Dendritic cell treated with granulocyte-macrophage colony-stimulating factor and Interleukin-4, amounts not matched to agents 40 ng/mL and 50 ng/mL, for 4 days (primary cell): ENCODE measurements around the gene APBA2.

Experiments
- H3K27ac Mint-ChIP-seq: one replicate; pipeline ENCODE4 v1.8.0; 2022; ENCODE audit warnings: mild to moderate bottlenecking, mixed read lengths
- H3K27me3 Mint-ChIP-seq: one replicate; pipeline ENCODE4 v1.8.0; 2022; ENCODE audit warnings: mild to moderate bottlenecking, mixed read lengths
- H3K36me3 Mint-ChIP-seq: one replicate; pipeline ENCODE4 v1.8.0; 2022; ENCODE audit warnings: low read depth, mixed read lengths
- H3K4me1 Mint-ChIP-seq: one replicate; pipeline ENCODE4 v1.8.0; 2022; ENCODE audit warnings: low read depth, mixed read lengths
- H3K4me3 Mint-ChIP-seq: one replicate; pipeline ENCODE4 v1.8.0; 2022; ENCODE audit warnings: mild to moderate bottlenecking, moderate library complexity, mixed read lengths
- H3K9me3 Mint-ChIP-seq: one replicate; pipeline ENCODE4 v1.8.0; 2022; ENCODE audit warnings: mixed read lengths
- intact Hi-C: fragments of 100-400 bp; cut with micrococcal nuclease; formaldehyde crosslinking; loops from one replicate; pipeline ENCODE4 v1.15.0; 2022

APBA2 gene

DNA sequence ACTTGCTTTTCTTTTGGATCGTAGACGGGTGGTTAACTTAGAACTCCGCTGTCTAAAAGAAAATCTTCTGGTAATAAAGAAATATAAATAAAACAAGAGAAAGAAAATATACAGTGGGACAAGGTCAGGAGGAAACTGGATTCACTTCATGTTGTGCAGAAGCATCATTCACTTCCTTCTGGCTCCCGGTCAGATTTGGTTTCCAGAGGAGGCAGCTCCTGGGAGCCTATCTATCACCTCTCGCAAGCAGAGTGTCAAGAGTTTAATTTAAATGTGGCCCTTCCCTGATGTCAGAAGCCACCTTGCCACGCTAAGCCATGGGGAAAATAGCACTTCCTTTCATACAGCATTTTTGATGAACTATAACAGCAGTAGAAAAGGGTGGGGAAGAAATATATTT lies 244.7 kb downstream of the APBA2 start:
- no peaks in the 10 kb centered on the region for H3K36me3 Mint-ChIP-seq
- H3K27ac Mint-ChIP-seq = no peak overlapping the region
- H3K4me3 Mint-ChIP-seq = no peak overlapping the region
- H3K27me3 Mint-ChIP-seq = no peaks in the 10 kb centered on the region
- no peaks in the 10 kb centered on the region for H3K9me3 Mint-ChIP-seq
- H3K4me1 Mint-ChIP-seq = no peaks in the 10 kb centered on the region
- intact Hi-C loops = no loop called here

DNA sequence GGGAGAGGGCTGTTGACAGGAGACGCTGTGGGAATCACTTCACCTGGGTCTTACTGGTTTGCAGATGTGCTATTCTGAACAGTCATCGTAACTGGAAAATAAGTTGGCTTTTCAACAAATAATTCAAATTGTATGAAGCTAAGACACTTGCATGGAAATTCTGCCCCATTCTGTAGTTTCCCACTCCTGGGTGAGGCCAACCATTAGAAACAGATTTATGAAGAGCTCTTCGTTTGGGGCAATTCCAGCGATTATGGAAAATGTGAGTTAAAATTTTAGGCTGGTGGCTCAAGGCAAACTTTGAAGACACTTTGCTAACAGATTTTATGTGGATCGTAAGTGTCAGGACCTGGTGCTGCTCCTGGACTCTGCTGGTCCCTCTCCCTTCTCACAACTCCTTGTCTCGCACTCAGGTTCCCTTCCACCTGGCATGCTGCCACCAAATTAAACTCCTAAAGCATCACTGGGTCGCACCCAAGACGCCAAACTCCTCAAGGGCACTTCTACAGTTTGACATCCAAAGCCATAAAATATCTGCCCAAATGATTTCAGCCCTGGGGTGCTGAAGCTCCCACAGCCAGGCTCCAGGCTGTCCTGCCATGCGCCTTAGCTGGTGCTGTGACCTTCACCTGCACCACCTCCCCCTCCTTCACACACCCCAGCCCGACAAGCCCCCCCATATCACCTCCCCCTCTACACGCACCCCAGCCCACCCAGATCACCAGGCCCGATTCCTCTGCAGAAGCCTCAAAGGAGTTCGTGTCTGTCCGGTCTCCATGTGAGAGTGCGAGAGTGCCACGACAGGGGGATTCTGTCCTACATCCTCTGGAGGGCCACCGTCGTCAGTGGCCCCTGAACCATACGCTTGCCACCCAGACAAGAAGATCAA lies 245.4 kb downstream of the APBA2 start:
- no peak overlapping the region for H3K27ac Mint-ChIP-seq
- no peaks in the 10 kb centered on the region for H3K27me3 Mint-ChIP-seq
- no peaks in the 10 kb centered on the region for H3K9me3 Mint-ChIP-seq
- H3K4me3 Mint-ChIP-seq = no peak overlapping the region
- H3K4me1 Mint-ChIP-seq = no peaks in the 10 kb centered on the region
- intact Hi-C loops = no loop called here
- H3K36me3 Mint-ChIP-seq = no peaks in the 10 kb centered on the region

DNA sequence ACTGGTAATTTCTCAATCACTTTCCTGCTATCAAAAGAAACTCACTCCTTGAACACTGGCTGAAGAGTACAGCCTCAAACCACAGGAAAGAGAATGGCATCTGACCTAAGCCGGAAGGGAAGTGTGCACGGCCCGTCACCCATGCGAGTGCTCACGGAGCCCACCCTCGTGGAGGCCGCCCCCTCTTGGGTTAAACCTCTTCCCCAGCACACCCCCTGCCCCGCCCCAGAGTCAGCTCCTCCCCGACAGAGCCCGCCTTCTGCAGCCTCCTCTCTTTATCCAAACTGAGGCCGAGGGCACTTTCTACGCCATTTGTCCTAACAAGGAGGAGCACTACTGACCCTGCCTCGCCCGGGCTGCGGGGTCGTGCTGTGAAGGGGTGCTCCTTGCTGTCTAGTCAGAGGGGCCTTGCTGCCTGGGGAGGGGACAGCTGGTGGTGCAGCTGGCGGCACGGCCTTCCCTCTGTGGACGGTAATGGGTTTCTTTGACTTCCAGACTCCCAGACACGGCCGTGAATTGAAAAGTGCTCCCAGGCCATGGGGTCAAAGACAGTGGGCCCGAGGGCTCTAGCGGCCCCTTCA lies 246.2 kb downstream of the APBA2 start:
- intact Hi-C loops = no loop called here
- Mint-ChIP-seq H3K27ac (no peak overlapping the region), H3K36me3 (no peaks in the 10 kb centered on the region), H3K4me1 (no peaks in the 10 kb centered on the region), H3K4me3 (no peak overlapping the region), H3K27me3 (no peaks in the 10 kb centered on the region), H3K9me3 (no peaks in the 10 kb centered on the region)

DNA sequence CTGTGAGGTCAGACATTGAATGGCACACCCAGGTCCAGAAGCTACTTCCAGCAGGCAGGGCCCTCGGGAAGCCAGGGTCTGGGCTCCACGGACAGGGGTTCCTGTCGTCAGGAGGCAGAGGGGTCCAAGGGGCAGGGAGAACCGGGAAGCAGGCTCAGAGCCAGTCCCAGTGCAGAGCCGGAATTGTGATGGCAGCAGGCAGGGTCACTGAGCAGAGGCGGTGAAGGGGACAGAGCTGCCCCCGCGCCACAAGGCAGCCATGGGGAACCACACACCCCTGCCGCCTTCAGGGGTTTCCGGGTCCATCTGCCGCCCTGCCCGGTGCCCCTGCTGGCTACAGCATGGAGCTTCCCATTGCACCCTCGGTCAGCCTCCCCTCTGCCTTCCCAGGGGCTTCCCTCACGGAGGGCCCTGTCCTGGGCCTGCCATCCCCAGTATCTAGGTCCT lies 247.0 kb downstream of the APBA2 start:
- Mint-ChIP-seq H3K9me3 (no peaks in the 10 kb centered on the region), H3K4me1 (no peaks in the 10 kb centered on the region), H3K27me3 (no peaks in the 10 kb centered on the region), H3K27ac (no peak overlapping the region), H3K36me3 (no peaks in the 10 kb centered on the region), H3K4me3 (no peak overlapping the region)
- intact Hi-C loops = no loop called here

DNA sequence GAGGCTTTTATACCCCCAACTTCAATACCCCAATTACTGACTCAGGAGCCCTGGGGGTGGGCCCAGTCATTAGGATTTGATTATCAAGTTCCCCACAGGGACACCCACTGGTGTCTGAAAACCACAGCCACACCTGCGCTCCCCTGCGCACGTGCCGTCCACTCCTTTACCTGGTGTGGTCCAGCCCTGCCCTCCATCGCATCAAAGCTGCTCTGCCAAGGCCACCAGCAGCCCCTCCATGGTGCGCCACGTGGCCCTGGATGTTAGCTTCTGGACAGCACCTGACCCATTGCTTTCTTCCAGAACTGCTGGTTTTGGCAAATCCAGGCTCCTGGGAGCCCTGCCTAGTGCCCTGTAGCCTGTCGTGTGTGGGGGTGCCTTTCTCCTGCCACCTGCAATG lies 247.5 kb downstream of the APBA2 start:
- no peaks in the 10 kb centered on the region for H3K27me3 Mint-ChIP-seq
- no peaks in the 10 kb centered on the region for H3K36me3 Mint-ChIP-seq
- intact Hi-C loops = no loop called here
- no peaks in the 10 kb centered on the region for H3K9me3 Mint-ChIP-seq
- no peaks in the 10 kb centered on the region for H3K4me1 Mint-ChIP-seq
- no peak overlapping the region for H3K27ac Mint-ChIP-seq
- no peak overlapping the region for H3K4me3 Mint-ChIP-seq

DNA sequence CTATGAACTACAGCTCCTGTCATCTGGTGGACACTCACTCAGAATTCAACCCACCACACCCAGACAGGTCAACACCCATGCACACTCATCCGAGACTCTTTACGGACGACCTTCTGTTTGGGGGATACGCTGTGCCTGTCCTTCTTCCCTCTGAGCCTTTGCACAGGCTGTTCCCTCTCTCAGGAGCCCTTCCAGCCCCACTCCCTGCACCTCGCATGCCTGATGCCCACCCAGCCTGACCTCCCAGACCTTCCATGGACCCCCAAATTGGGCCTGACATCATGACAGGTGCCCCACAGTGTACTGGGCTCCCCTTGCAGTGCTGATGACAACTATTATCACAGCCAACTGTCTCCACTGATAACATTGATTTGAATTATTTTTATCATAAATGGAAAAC lies 248.0 kb downstream of the APBA2 start:
- no peaks in the 10 kb centered on the region for H3K4me1 Mint-ChIP-seq

DNA sequence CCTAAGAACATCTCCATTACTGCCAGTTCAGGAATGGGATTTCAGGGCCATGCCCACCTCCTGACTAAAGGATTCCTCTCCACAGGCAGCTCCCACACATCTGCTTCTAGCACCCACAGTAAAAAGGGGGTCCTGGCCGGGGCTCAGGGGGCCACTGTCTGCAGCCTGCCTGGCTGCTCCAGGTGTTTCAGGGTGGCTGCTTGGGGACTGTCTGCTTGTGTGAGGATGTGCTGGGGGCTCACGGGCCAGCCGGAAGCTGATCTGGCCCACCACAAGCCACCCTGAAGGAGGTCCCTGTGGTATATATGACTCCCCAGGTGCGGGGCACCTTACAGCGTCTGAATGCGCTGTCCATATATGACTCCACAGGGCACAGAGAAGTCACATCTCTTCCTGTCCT lies 248.5 kb downstream of the APBA2 start:
- Mint-ChIP-seq H3K27me3 (peaks cover 5% of the 10 kb centered on the region), H3K36me3 (no peaks in the 10 kb centered on the region), H3K4me1 (no peaks in the 10 kb centered on the region), H3K27ac (no peak overlapping the region), H3K4me3 (no peak overlapping the region), H3K9me3 (no peaks in the 10 kb centered on the region)
- intact Hi-C loops = no loop called here

More for the DNA sequence above, 248.0 kb downstream of the APBA2 start:
- no peaks in the 10 kb centered on the region for H3K36me3 Mint-ChIP-seq
- no peak overlapping the region for H3K4me3 Mint-ChIP-seq
- intact Hi-C loops = no loop called here
- H3K27me3 Mint-ChIP-seq = peaks cover 1% of the 10 kb centered on the region
- no peaks in the 10 kb centered on the region for H3K9me3 Mint-ChIP-seq
- H3K27ac Mint-ChIP-seq = no peak overlapping the region

DNA sequence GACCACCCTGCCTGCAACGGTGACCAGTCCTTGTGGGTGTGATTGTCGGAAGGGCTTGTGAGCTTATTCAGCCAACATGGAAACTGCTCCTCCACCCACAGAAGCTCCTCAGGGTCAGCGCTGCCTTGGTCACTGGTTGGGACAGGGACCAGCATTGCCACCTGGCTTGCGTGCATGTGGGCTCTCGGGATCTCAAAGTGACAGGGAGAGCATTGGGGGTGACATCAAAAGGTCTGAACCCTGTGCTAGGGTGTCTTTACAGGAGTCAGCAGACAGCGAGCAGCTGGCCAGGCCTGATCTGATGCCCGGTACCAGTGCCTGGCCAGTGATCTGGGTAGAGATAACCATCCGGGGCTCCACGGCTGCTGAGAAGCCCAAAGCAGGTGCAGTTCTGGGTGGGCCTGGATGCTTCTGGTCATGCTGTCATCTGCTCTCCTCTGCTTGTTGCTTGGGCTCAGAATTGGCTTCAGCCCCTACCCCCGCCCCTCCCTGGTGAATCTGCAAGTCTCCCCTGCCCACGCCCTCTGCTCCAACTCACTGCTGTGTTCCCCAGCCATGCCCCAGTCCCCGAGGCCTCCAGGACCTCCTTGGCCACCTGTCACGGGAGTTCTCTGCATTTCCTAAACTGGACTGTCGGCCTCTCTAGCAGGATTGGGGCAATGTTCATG lies 249.0 kb downstream of the APBA2 start:
- H3K36me3 Mint-ChIP-seq = no peaks in the 10 kb centered on the region
- H3K4me1 Mint-ChIP-seq = peaks cover 3% of the 10 kb centered on the region
- intact Hi-C loops = no loop called here
- no peaks in the 10 kb centered on the region for H3K9me3 Mint-ChIP-seq
- H3K27ac Mint-ChIP-seq = no peak overlapping the region
- H3K4me3 Mint-ChIP-seq = no peak overlapping the region
- peaks cover 10% of the 10 kb centered on the region for H3K27me3 Mint-ChIP-seq

DNA sequence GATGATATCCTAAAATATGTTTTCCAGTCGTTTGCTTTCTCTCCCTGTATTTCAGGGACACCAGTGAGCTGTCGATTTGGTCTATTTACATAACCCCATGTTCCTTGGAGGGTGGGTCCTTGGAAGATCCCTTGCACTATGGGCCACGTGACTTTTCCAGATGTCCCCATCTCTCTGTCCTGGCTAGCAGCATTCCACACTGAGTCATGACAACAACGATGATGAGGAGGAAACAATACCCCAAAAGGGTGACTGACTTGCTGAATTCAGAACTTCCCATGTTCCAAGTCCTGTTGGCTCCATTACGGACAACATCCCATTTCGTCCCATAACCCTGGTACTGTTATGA lies 249.5 kb downstream of the APBA2 start:
- peaks cover 8% of the 10 kb centered on the region for H3K4me1 Mint-ChIP-seq
- peaks cover 15% of the 10 kb centered on the region for H3K27me3 Mint-ChIP-seq
- intact Hi-C loops = no loop called here
- no peaks in the 10 kb centered on the region for H3K36me3 Mint-ChIP-seq
- H3K27ac Mint-ChIP-seq = no peak overlapping the region
- H3K4me3 Mint-ChIP-seq = no peak overlapping the region
- H3K9me3 Mint-ChIP-seq = no peaks in the 10 kb centered on the region

DNA sequence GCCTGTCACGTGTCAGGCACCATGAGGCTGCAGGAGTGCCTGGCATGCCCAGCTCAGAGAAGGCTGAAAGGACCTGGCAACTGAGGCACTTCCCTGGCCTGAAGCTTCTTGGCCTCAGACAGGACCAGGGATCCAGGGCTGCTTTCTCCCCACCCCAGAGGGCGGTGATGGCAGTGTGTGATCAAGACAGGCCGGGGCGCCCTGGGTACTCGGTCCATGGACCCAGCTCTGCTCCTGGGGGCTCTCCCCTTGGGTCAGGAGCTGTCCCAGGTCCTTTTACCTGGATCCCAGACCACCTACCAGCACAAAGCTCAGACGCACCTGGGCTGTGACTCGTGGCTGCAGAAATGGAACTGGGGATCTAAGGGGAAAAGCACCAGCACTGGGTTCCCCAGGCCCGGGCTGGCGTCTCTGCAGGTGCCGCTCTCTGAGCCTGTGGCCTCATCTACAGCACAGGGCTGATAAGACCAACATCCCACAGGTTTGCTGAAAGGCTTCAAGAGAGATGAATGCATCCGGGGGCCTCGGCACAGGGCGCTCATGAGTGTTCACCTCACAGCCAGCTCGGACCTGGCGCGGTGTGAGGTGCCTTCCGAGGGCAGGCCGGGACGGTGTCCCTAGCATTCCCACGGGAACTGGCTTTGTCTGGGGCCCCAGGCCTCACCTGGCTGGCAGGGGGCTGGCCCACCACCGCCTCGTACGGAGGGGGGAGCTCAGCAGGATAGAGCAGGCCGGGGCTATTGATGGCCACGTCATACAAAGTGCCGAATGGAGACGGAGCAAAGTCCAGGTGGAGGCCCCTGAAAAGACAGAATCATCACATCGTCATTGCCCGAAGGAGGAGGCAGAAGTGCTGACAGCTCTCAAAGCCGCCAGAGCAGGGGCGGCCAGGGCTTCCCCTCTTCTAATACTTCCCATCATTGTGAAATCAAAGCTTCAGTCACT lies 250.2 kb downstream of the APBA2 start:
- Mint-ChIP-seq H3K27ac (no peak overlapping the region), H3K4me3 (no peak overlapping the region), H3K4me1 (peaks cover 8% of the 10 kb centered on the region), H3K9me3 (no peaks in the 10 kb centered on the region), H3K36me3 (no peaks in the 10 kb centered on the region), H3K27me3 (peaks cover 20% of the 10 kb centered on the region)
- intact Hi-C loops = no loop called here

DNA sequence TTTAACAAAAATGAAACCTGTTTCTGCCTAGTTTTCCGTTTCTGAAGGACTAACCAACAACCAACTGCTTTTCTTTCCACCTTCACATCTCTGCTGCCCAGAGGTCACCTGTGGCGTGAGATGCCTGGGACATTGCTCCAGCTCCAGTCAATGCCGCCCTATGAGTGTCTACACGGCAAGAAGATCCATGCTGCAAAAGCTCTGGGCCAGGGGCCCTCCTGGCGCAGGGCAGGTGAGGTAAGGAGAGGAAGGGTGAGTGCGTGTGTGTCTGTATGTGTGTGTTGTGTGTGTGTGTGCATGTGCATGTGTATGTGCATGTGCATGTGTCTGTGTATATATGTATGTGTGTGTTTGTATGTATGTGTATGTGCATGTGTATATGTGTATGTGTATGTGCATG lies 252.5 kb downstream of the APBA2 start:
- H3K27me3 Mint-ChIP-seq = peaks cover 21% of the 10 kb centered on the region

DNA sequence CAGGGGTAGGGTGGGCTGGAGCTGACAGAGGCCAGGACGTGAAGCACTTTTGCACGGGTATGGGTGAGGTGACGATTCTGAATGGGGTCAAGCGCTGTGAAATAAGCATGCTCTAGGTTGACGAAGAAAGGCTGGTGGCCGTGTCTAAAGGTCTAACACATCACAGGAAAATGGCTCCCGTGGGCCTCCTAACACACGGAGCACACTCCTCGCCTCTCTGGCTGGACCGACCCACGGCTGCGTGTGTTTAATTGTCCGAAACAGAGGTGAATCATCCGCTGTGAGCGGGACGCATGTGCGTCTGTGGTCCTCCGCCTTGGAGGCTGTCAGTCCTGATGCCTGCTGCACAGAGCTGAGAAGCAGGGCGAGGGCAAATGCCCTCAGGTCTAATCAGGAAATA lies 253.3 kb downstream of the APBA2 start:
- intact Hi-C loops = no loop called here
- peaks cover 21% of the 10 kb centered on the region for H3K27me3 Mint-ChIP-seq
- no peak overlapping the region for H3K27ac Mint-ChIP-seq
- no peaks in the 10 kb centered on the region for H3K9me3 Mint-ChIP-seq
- no peaks in the 10 kb centered on the region for H3K36me3 Mint-ChIP-seq
- peaks cover 8% of the 10 kb centered on the region for H3K4me1 Mint-ChIP-seq
- no peak overlapping the region for H3K4me3 Mint-ChIP-seq

More for the DNA sequence above, 252.5 kb downstream of the APBA2 start:
- no peaks in the 10 kb centered on the region for H3K9me3 Mint-ChIP-seq
- H3K36me3 Mint-ChIP-seq = no peaks in the 10 kb centered on the region
- H3K4me1 Mint-ChIP-seq = peaks cover 8% of the 10 kb centered on the region
- no peak overlapping the region for H3K27ac Mint-ChIP-seq
- no peak overlapping the region for H3K4me3 Mint-ChIP-seq
- intact Hi-C loops = no loop called here

DNA sequence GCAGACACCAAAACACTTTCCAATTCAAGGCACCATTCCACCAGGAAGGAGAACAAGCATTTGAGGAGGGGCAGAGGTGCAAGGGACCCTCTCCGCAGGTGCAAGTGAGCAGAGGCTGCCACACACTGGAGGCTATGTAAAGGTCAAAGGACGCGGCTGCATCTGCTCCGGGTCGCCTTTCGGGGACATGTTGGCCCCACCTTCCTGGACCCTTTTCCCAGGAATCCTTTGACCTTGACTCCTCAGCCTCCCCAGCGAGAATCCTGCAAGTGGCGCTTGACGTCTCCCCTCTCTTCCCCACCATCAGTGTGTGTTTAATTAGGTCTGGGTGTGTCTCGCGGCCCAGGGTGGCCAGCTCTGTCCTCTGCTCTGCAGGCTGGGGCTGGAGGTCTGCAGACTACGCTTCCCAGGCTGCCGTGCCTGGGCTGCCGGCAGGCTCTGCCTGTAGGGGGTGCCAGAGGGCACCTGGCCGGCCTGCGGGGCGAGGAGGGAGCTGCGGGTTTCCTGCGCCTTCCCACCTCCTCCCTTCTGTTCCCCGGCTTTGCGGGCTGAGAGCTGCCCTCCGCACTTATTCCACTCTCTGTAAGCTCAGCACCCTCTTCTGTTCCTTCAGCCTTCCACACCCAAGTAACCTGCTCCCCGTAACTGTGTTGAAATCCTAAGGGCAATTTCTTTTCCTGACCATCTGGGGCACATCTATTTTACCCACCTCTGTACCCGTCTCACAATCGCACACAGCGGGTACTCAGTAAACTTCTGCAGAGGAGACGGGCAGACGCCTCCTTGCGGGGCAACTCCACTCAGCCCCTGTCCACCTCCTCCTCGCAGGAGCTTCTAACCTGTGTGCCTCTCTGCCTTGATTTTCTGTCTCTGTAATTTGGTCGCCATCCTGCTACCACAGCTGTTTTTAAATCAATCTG lies 254.0 kb downstream of the APBA2 start:
- Mint-ChIP-seq H3K4me1 (peaks cover 8% of the 10 kb centered on the region), H3K27ac (no peak overlapping the region), H3K4me3 (no peak overlapping the region), H3K9me3 (no peaks in the 10 kb centered on the region), H3K27me3 (peaks cover 21% of the 10 kb centered on the region), H3K36me3 (no peaks in the 10 kb centered on the region)
- intact Hi-C loops = no loop called here
